A673 (cell line): Measurements from ENCODE around the gene LAMB4.

Experiments used
- CTCF ChIP-seq: fragments of 300-800, 200-600 bp; sonication (generic); conservative IDR thresholded peaks from 2 replicates; pipeline ENCODE4 v1.5.1; 2017; ENCODE audit warnings: low read depth, mild to moderate bottlenecking, antibody characterized with exemption, low read length, moderate library complexity, mixed read lengths
- EZH2 ChIP-seq: fragments of 200-600 bp; sonication (generic); IDR thresholded peaks from 2 replicates; pipeline ENCODE4 v1.6.1; 2017; ENCODE audit warnings: borderline replicate concordance, low read depth, mild to moderate bottlenecking, mixed read lengths, antibody characterized with exemption, low read length; ENCODE audit not compliant: poor library complexity, severe bottlenecking

GRCh38 chr7:107980671-107981190 lies 149.4 kb downstream of the LAMB4 start:
- TF ChIP-seq CTCF (no peak), EZH2 (no peak)
